HG03039 (cell line): Measurements from ENCODE around the gene SNX10.
"Not testable (repeated sequence)": the region's sequence is repeated elsewhere in the genome, so short reads cannot be mapped to it uniquely, and the experiment has no call there.

ENCODE experiments used
- ATAC-seq: cut with Tn5 transposase; IDR thresholded peaks from one replicate; pipeline ENCODE4 v1.9.1; 2021; ENCODE audit warnings: mild to moderate bottlenecking, moderate library complexity; ENCODE audit not compliant: unreplicated experiment

SNX10 gene

GRCh38 chr7:26291699-26292538 lies at the start of gene SNX10:
Gene SNX10, plus strand, starts transcription at chr7:26291862. Its CDS starts 54,581 bp downstream, at chr7:26346443.
- ATAC-seq: peak; percentile 72

DNA sequence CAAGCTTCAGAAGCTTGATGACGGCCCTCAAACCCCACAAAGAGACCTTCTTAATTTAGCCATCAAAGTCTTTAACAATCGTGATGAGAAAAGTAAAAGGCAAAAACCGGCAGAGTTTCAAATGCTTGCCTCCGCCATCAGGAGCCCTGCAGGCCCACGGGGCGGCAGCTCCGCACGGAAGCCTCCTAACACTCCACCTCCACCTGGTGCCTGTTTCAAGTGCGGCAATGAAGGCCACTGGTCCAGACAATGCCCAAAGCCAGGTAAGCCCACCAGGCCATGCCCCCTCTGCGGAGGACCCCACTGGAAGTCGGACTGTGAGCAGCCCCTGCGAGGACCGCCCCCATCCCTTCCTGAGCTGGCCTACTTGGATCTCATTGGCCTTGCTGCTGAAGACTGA lies 46.5 kb upstream of the SNX10 start:
- no peak for ATAC-seq

GRCh38 chr7:26250239-26250638 lies 41.4 kb upstream of the SNX10 start:
- no peak for ATAC-seq

GRCh38 chr7:26261866-26262265 lies 29.8 kb upstream of the SNX10 start:
- not testable (repeated sequence) for ATAC-seq

- no peak for ATAC-seq
Observed at GRCh38 chr7:26265065-26265464, 26.6 kb upstream of the SNX10 start.

DNA sequence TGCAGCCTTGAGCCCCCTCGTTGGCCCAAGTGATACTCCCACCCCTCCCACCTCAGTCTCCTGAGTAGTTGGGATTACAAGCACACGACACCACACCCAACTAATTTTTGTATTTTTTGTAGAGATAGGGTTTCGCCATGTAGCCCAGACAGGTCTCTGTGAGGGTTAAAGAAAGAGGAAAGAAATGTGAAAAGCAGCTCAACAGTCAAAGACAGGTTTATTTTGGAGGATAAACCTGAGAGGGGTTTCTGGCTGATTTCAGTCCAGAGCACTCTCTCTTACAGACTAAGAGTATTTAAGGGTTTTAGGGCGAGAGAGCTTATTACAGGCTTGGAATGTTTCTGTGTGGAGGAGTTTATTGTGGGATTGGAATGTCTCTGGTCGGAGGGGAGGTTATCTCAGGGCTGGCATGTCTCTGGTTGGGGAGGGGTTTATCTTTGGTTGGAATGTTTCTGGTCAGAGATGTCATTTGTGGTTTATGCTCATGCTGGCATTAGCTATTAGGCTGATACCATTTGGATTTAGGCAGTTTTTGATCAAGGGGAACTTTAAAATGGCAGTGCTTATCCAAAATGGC lies 26.1 kb upstream of the SNX10 start:
- ATAC-seq: no peak

- no peak for ATAC-seq
Observed at GRCh38 chr7:26267601-26268166, 24.0 kb upstream of the SNX10 start.

GRCh38 chr7:26275213-26275612 lies 16.4 kb upstream of the SNX10 start:
- ATAC-seq: no peak

DNA sequence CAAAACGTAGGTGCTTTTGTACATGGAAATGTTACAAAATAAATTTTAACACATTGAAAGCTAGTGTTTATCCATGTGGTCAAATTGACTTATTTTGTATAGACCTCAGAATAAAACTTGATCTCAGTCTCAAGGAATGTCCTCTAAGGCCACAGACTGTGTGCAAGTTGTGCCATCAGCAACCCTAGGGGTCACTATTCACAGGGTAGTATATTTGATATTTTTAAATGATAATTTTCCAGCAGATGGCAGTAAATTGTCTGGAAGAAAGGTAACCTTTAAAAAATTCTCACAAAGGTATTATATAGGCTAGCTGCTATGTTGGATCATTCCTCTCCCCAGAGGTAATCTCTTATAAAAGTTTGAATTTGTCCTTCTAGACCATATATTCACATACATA lies 12.9 kb upstream of the SNX10 start:
- no peak for ATAC-seq

DNA sequence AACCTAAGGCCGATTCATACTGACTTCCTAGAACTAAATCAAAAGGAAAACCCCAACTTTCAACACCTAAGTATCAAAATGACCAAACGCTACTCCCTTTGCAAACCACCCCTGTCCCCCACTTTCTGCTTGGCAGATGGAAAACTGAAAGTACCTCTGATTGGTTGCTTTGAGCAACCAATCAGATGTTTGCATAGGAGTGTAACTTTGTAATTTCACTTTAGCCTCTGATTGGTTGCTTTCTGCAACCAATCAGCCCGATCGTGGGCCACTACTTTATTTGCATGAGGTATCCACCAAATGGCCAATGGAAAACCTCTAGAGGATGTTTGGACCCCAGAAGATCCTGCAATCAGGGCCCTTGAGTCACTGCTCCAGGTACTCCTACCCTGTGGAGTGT lies 12.3 kb upstream of the SNX10 start:
- no peak for ATAC-seq

DNA sequence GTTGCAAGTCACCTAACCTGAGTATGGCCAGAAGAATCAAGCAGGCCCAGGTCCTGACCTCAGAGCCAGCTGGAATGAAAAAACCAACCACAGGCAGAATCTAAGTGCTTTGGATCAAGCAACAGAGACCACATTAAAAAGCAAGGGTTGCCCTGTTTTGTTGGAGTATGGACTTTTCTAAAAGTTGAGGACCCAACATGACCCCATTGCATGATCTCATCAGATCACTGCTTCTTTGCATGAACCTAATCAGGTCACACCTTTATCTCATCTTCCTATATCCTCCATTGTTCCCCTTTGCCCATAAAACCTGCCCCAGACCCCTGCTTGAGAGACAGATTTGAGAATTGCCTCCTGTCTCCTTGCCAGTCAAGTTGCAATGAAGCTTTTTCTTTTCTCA lies 11.6 kb upstream of the SNX10 start:
- no peak for ATAC-seq

GRCh38 chr7:26280723-26281122 lies 10.9 kb upstream of the SNX10 start:
- ATAC-seq: no peak

DNA sequence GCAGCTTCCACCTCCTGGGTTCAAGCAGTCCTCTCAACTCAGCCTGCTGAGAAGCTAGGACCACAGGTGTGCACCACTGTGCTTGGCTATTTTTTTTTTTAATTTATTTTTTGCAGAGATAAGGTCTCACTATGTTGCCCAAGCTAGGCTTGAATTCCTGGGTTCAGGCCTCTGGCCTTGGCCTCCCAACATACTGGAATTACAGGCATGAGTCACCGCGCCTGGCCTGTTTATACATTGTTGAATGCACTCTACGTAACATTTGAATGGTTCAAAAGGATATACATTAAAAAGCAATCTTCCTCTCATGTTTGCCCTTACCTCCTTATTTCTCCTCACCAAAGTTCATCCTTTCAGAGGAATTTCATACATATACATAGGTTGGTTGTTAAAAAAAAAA lies 7.2 kb upstream of the SNX10 start:
- no peak for ATAC-seq

DNA sequence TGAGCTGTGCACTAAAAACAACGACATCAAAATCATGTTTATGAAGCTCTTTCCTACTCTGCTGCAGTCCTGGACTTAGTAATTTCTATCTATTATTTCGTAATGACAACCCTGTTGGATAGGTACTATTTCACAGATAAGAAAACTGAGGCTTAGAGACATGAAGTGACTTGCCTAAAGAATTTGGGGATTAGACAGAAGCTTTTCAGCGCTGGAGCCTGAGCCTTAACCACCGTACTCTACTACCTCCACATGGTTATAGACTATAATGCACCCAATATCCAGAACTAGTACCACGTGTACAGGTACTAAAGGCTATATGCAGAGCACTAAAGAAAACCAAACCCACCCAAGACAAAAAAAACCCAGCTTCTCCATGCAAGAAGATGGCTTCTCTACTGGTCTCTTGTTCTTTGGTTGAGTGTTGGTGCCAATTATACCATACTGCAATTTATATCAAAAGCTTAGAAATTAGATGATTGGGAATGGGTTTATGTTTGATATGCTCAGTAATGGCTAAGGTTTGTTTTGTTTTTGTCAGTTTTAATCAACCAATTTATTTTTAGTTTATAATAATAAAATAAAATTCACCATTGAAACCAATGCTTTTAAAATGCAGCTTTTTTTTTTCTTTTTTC lies 6.5 kb upstream of the SNX10 start:
- no peak for ATAC-seq

- no peak for ATAC-seq
Observed at GRCh38 chr7:26286157-26286556, 5.5 kb upstream of the SNX10 start.

DNA sequence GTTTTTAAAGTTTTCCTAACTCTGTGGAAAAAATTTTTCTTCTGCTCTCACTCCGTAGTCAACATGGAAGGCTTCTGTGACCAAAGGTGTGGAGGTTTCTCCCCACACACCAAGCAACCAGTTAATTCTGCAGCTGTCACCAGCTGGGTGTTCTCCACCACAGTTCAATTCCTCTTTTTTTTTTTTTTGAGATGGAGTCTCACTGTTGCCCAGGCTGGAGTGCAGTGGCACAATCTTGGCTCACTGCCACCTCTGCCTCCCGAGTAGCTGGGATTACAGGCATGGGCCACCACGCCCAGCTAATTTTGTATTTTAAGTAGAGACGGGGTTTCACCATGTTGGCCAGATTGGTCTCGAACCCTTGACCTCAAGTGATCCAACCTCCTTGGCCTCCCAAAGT lies 3.5 kb upstream of the SNX10 start:
- not testable (repeated sequence) for ATAC-seq

- ATAC-seq: no peak
Observed at GRCh38 chr7:26291251-26291650, 411 bp upstream of the SNX10 start.

DNA sequence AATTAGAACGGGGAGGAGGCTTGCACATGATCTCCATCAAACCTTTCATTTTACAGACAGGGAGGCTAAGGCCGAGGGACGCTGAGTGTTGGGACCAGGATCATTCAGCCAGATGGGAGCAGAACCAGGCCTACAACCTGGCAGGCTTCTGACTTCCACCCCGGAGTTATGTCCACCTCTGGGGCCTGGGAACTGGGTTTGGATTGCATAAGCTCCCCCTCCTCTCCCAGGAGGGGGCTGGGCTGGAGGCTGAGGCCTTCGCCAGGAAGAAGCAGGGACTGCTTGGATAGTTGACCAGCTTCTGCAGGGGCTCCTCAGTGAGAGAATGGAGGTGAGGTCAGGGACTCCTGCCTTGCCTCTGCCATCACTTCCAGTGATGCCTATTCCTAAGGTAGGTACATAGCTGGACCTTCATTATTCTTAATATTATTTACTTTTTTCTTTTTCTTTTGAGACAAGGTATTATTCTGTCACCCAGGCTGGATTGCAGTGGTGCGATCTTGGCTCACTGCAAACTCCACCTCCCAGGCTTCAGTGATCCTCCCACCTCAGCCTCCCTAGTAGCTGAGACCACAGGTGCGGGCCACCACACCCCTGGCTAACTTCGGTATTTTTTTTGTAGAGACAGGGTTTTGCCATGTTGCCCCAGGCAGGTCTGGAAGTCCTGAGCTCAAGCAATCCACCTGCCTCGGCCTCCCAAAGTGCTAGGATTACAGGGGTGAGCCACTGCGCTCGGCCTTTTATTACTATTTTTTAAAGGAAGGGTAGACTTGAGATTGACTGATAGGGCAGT lies 1.3 kb downstream of the SNX10 start:
- ATAC-seq: no peak

GRCh38 chr7:26293569-26294308 lies 2.1 kb downstream of the SNX10 start:
- peak; percentile 67 for ATAC-seq

DNA sequence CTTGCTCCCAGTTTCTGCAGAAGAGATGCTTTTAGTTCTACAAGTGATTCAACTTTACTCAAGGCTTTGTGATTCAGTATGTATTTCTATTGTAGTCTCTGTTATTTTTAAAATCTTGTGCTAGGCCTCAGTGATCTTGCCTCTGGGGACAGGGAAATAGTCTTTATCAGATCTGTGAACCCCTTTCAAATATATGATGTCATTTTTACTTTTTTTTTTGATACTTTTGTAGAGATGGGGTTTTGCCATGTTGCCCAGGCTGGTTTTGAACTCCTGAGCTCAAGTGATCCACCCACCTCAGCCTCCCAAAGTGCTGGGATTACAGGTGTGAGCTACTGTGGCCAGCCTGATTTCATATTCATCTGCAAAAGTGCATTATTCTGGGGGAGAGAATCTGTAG lies 3.4 kb downstream of the SNX10 start:
- ATAC-seq: no peak
